ENCODE data around the gene TCTN2. TPM values are rescaled to one million over a fixed set of nuclear protein-coding genes. Genes with fewer than 3 reads are reported as not detected.

TCTN2 gene
- 8.5 and 9.9 TPM in 2 replicates for total RNA-seq

DNA sequence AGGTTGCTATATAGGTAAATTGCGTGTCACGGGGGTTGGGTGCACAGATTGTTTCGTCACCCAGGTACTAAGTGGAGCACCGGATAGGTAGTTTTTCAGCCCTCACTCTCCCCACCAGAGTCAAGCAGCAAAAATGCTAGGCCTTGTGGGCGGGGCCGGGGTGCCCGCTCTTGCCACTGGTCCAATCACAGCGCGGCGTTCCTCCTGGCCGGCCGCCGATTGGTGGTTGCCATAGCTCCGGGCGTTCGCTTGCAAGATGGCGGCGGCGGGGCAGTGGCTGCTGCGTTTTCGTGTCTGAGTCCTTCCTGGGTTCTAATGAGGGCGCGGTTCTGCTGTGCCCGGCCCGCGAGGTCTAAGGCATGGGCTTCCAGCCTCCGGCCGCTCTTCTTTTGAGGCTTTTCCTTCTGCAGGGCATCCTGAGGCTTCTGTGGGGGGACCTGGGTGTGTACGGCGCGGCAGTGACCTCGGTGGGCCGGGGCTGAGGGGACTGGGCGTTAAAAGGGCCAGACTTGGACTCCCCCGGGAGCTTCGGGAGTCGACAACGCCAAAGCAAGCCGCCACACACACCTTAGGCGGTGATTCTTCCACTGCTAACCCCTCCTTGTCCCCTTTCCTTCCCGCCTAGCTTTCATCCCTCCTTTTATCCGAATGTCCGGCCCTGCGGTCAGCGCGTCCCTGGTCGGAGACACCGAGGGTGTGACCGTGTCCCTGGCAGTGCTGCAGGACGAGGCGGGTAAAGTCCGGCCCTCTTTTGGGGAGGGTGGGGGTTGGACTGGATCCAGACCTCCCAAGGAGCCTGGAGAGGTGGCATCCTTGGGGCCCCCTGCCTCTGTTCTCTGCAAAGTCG is at the start of gene TCTN2:
TCTN2 (plus strand) TSS at position 232 of the 847 bp plus-strand sequence; CDS start at position 360, 128 bp downstream.

DNA sequence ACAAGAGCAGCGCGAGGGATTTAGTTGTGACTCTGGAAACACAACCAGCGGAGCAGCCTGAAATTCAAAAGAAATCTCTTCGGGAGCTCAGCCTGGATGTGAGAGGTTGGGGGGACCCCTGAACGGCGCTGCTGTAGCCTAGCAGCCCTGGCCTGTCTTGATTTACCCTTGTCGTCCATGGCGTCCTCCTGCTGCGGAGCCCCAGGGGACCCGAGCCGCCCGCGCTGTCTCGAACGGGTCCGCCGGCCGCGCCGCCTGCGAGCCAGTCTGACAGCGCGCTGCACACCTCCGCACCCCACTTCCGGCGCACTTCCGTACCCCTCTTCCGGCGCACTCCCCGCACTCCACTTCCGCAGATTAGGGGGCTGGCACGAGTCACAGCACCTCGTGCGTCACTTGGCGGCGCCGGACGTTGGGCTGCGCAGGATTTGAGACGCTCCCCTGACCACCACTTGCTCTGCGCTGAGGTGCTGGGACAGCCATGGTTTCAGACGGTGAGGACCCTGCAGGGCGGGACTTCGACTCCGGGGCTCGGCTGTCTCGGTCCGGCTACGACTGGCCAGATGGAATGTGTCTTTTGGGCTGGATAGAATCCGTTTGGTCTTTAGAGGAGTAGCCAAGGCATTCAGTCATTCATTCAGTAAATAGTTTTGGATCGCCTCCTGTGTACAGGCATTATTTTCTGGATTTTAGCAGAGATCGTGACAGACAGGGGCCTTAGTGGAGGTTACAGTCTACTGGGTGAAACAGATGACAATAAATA is 37.4 kb upstream of the TCTN2 start, which contains the start of the genes EIF2B1 and GTF2H3:
EIF2B1 (minus strand) TSS at position 308 of the 763 bp plus-strand sequence; CDS start at position 179, 129 bp downstream.
GTF2H3 (plus strand) TSS at position 451 of the 763 bp plus-strand sequence; CDS start at position 482, 31 bp downstream.

Other genes with a start within 250 kb of the TCTN2 start
- gene RILPL2, start 234.4 kb upstream of the TCTN2 start, total RNA-seq = 4.6 and 4.9 TPM in 2 replicates
- 11.8 and 14.5 TPM in 2 replicates for gene SNRNP35, start 213.0 kb upstream of the TCTN2 start, total RNA-seq
- 9.7 and 13.1 TPM in 2 replicates for gene RILPL1, start 137.4 kb upstream of the TCTN2 start, total RNA-seq
- gene TMED2, start 86.6 kb upstream of the TCTN2 start, total RNA-seq = 373 and 377 TPM in 2 replicates
- 14.9 and 15.6 TPM in 2 replicates for gene DDX55, start 69.0 kb upstream of the TCTN2 start, total RNA-seq
- gene EIF2B1, start 37.4 kb upstream of the TCTN2 start, total RNA-seq = 31.5 and 33.1 TPM in 2 replicates
- gene GTF2H3, start 37.3 kb upstream of the TCTN2 start, total RNA-seq = 19.9 and 23.4 TPM in 2 replicates
- 21.8 and 26.0 TPM in 2 replicates for gene ATP6V0A2, start 41.2 kb downstream of the TCTN2 start, total RNA-seq
- gene DNAH10, start 91.2 kb downstream of the TCTN2 start, total RNA-seq = under 0.01 and 0.09 TPM in 2 replicates

All from endothelial cell of coronary artery (primary cell).